GM19452 (cell line): Measurements from ENCODE around the gene PRKCB.

Experiments
- ATAC-seq: cut with Tn5 transposase; IDR thresholded peaks from one replicate; pipeline ENCODE4 v1.9.1; 2021; ENCODE audit not compliant: unreplicated experiment

Gene PRKCB

DNA sequence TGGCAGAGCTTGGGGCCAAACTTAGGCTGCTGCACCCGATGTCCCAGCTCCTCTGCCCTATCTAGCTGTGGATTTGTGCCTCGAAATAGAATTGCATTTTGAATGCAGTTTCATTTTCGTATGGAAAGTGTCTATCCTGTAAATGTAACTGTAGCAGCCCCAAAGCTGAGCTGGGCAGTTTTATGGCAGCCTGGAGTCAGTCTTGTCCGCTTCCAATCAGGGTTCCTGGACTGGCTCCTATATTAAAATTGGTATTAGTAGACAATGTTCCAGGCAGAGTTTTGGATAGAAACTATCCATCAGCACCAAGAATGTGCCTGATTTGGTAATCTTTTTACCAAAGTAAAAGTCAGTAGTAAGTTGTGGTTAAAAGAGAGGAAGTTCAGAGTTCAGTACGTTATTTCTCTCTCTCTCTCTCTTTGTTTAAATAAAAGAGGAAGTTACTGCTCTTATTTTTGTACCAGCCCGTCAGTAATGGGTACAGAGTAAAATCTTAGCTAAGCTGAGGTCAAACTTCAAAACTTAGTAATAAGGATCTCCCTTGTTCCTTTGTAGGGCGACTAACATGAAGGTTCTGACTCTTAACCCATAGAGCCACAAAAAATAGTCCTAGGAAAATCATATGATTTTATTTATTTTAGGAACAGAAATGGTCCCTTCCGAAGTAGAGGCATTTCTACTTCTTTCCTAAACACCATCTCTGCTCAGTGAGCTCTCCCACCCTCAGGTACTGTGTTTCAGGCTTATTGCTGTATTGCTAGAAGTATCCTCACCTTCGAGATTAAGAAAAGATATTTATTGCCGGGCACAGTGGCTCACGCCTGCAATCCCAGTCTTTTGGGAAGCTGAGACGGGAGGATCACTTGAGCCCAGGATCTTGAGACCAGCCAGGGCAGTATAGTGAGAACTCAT lies 28.0 kb downstream of the PRKCB start:
- peak; percentile 79 for ATAC-seq

- ATAC-seq: no peak
Observed at GRCh38 chr16:23865853-23866252, 30.1 kb downstream of the PRKCB start.

DNA sequence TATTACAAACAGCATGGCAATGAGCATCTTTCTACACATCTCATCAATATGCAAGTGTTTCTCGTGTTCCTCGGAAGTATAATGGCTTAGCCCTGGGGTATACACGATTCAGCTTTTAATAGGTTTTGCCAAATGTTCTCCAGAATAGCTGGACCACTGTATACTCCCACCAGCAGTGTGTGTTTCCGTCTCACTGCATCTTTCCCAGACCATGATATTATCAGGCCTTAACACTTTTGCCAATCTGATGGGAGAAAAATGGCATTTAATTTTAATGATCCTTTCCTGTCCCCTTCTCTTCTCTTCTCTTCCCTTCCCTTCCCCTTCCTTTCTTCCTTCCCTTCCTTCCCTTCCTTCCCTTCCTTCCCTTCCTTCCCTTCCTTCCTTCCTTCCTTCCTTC lies 30.8 kb downstream of the PRKCB start:
- ATAC-seq: no peak

DNA sequence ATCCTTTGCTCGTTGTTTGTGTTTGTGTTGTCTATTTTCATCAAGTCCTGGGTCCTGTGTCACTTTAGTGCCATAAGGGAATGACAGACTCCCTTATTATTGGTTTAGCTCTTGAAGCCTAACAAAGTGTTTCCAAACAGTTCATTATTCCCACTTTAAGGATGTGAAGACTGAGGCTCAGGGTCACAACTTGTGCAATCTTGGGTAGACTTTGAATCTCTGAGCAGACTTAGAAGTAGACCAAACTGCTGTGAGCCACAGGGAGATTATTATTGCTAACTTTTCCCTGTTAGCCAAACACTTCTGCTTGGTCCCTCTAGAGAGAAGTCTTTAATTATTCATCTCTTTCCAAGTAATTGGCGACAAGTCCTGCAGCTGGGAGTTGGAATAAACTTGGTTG lies 31.8 kb downstream of the PRKCB start:
- no peak for ATAC-seq

DNA sequence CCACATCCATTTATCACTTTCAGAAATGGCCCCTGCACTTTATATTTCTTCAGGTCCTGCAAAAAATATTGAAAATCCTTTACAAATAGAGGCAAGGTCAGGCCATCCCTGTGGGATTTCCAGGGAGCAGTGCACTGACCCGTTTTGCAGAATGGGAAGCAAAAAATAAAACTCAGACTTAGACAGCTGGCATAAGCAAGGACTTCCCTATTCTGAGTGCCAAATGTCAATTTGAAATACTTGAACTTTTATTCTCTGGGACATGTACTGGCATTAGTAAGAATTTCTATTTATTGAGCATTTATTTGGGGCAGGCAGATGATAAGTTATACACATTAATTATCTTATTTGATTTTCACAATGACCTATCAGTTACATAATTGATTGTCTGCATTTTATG lies 32.4 kb downstream of the PRKCB start:
- ATAC-seq: no peak

DNA sequence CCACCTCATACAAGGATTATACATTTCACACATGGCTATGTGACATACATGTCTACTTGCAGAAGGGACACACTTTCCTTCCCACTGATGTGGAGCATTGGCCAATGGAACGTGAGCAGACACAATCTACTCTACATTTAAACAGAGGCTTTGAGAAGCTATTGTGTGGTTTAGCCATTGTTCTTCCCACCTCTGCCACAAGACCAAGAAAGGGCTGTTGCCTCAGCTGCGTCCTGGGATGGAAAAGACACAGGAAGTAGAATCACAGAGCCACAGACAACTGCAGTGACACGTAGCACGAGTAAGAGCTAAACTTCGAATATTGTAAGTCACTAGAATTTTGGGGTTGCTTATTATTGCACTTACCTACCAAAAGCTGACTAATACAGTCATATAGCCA lies 33.3 kb downstream of the PRKCB start:
- ATAC-seq: no peak

DNA sequence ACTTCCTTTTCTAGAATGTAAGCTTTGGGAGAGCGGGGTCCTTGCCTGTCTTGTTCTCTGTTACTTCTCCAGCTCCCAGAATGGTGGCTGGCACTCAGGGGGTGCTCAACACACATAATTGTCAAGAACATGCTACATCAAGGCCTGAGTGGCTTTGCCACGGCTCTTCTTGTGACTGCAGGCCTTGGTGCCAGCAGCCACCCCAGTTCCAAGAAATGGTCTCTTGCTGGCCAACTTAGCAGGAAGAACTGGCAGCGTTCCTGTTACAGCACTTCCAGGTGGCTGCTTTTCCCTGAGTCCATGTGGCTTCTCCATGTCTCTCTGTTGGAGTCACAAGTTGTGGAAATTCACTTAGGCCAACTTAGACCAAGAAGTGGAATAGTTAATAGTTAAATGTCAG lies 36.1 kb downstream of the PRKCB start:
- ATAC-seq: no peak

DNA sequence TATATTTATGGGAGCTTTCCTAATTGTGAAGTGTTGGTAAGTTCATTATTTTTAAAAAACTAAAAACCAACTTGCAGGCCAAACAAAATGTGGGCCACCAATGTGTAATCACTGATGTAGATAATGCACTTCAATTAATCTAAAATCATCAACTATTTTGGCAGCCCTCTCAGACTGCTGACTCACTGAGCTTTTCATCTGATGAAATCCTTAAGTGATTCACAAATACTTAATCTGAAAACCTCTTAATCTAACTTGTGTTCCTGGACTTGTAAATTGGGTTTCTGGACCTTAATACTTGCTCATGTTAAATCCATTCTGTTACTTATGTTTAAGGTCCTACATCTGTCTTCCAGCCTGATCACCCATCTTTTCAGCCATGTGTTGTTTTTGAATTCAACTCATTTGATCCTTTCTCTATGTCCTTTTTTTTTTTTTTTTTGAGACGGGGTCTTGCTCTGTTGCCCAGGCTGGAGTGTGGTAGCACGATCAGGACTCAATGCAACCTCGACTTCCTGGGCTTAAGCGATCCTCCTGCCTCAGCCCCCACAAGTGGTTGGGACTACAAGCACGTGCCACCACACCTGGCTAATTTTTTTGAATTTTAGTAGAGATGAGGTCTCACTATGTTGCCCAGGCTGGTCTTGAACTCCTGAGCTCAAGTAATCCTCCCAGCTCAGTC lies 39.0 kb downstream of the PRKCB start:
- no peak for ATAC-seq

- ATAC-seq: no peak
Observed at GRCh38 chr16:23876256-23876896, 40.6 kb downstream of the PRKCB start.

GRCh38 chr16:23877107-23878070 lies 41.6 kb downstream of the PRKCB start:
- ATAC-seq: no peak

DNA sequence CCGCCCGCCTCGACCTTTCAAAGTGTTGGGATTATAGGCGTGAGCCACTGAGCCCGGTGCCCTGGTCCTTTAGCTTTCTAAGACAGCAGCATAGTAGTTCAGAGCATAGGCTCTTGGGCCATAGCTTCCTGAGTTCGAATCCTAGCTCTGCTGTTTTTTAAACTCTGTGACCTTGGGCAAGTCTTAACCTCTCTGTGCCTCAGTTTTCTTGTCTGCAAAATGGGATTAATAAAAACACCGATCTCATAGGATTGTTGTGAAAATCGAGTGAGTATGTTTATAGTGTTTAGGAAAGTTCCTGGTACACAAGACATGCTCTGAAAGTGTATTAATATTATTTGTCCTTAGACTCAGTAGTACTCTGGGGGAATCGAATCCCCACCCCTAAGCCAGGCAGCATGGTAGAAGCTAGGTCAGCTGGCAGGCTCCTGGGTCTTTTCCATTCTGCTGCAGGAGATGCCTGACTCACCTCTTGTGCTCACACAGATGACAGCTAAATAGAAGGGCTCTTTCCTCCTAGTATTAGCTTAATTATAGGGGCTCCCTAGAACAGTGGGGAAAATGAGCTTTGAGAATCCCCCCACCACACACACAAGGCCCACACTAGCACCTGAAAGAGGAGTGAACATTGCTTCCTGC lies 44.1 kb downstream of the PRKCB start:
- no peak for ATAC-seq

DNA sequence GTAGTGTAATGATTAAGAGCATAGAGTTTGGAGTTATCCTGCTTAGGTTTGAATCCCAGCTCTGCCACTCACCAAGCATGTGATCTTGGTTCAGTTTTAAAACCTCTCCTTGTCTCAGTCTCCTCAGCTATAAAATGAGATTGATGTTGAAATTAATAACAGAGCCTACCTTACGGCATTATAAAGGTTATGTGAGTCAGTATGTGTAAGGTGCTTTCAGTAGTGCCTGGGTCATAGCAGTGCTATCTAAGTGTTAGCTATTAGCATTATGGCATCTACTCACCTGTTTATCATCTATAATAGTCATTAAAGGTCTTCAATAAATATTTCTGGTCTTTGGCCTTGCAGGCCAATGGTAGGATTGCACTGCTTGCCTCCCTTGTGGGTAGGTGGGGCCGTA lies 53.4 kb downstream of the PRKCB start:
- ATAC-seq: no peak

DNA sequence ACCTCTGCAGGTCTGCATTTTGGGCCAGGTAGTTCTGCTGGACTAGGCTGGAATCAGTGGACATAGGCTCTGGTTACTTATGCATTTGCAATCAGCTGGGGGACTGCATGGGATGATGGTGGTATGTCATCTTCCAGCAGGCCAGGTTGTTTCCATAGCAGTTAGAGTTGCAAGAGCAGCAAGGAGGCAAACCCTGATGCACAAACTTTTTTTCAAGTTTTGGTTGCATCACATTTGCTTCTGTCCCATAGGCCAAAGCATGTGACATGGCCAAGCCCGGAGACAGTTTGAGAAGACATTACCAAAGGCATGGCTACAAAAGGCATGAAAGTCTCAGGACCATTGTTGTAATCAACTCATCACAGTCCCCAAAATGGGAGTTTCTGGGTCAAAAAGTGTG lies 58.2 kb downstream of the PRKCB start:
- ATAC-seq: no peak

- ATAC-seq: no peak
Observed at GRCh38 chr16:23895052-23895451, 59.3 kb downstream of the PRKCB start.

DNA sequence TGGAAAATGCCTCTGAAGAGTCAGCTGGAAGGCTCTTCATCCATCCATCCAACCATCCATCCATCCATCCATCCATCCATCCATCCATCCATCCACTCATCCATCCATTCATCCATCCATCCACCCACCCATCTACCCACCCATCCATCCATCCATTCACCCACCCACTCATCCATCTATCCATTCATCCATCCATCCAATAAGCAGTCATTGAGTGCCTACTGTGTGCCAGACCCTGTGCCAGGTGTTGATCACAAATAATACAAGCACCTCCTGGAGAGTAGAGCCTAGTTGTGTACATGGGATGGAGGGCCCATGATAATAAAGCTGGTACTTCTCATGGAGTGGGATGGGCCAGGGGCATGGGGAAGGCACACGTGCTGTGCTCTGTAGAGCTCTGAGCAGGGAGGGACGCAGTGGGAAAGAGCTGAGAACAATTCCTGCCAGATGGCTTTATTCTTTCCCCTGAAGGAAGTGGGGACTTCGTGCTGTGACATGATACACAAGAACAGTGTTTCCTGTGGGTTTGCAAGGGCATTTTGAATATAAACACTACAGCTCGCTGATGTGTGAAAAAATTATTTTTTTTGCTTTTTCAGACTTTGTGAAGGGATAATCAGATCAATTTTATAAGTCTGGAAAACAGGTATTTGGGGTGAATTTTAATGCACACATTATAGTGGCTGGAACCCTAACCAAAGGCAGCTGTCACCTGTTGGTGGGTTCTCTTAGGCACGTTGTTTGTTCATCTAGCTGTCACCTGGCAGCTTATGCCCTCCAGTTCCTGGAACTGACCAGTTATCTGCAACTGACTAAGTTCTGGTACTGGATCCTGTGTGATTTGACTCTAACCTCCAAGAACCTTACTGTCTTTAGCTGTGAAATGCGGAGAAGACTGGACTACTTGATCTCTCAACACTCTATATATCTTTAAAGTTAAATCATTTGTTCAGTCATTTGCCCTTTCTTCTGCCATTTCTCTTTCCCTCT lies 61.3 kb downstream of the PRKCB start:
- ATAC-seq: no peak

GRCh38 chr16:23898682-23899430 lies 63.1 kb downstream of the PRKCB start:
- ATAC-seq: no peak

- ATAC-seq: no peak
Observed at GRCh38 chr16:23899869-23900268, 64.1 kb downstream of the PRKCB start.

GRCh38 chr16:23900480-23901177 lies 64.8 kb downstream of the PRKCB start:
- no peak for ATAC-seq
